HCT116 (cell line): ENCODE measurements around the gene KCNK18. TPM values are rescaled to one million over a fixed set of nuclear protein-coding genes. Genes with fewer than 3 reads are reported as not detected.

Experiments used
- ATAC-seq: fragments of 200-7000 bp; cut with Tn5 transposase; 2 replicates; pipeline ENCODE4 v1.9.1; 2020; ENCODE audit warnings: mild to moderate bottlenecking, moderate library complexity
- BruUV-seq: library from RNA; stranded (reverse); fragments of 400-500 nt; replicated peaks from 2 replicates; lab custom pipeline; 2021; lab: Mats Ljungman, UMichigan
- CTCF ChIA-PET: fragments of 300-600 bp; sonication (Branson Sonifier 250); formaldehyde crosslinking; loops from one replicate; lab custom pipeline; 2021; ENCODE audit warnings: antibody characterized with exemption; lab: Charles Lee
- POLR2A ChIA-PET: fragments of 300-600, 350-600 bp; sonication (Branson Sonifier 250); formaldehyde crosslinking; loops from one replicate; lab custom pipeline; 2021; ENCODE audit warnings: antibody characterized with exemption; lab: Charles Lee
- RAD21 ChIA-PET, 2 experiments: fragments of 300-600 bp; sonication (Branson Sonifier 250); formaldehyde crosslinking; loops; one replicate each; lab custom pipeline; 2023; ENCODE audit warnings: low total read pairs in 2 of 2; ENCODE audit not compliant: uncharacterized antibody in 2 of 2, unreplicated experiment in 2 of 2, low non-redundant PET in 1 of 2; lab: Charles Lee
- DNase-seq: peaks from one replicate; pipeline ENCODE4 v3.0.0-alpha.2; 2010; ENCODE audit warnings: low read depth, low spot score
- H2AFZ ChIP-seq: fragments of 200-600 bp; shearing (Covaris generic), sonication (generic); 2 replicates; pipeline ENCODE4 v1.6.1; 2017; ENCODE audit warnings: low read depth, mixed run types, mixed read lengths, antibody characterized with exemption, low read length; ENCODE audit not compliant: poor library complexity, severe bottlenecking
- H3K27ac ChIP-seq: 2 replicates; pipeline ENCODE4 v1.5.1; 2012; ENCODE audit warnings: low read depth, low read length
- H3K27me3 ChIP-seq: fragments of 200-600 bp; sonication (generic); 2 replicates; pipeline ENCODE4 v1.6.1; 2016; ENCODE audit warnings: mixed run types, low read length, mixed read lengths; ENCODE audit not compliant: insufficient read depth
- H3K36me3 ChIP-seq, 2 experiments: fragments of 200-500 bp in 1 of 2; fragments of 200-600 bp in 1 of 2; sonication (Bioruptor generic) in 1 of 2; sonication (generic) in 1 of 2; 2 replicates each; pipeline versions ENCODE4 v1.5.1 to v1.6.1; 2014 to 2016; ENCODE audit warnings: low read length in 2 of 2, inconsistent platforms in 1 of 2, mixed read lengths in 1 of 2, mixed run types in 1 of 2; ENCODE audit not compliant: insufficient read depth in 2 of 2, control insufficient read depth in 1 of 2
- H3K4me1 ChIP-seq, 2 experiments: fragments of 200-600 bp in 1 of 2; sonication (generic) in 1 of 2; 2 replicates each; pipeline versions ENCODE4 v1.5.1 to v1.6.1; 2012 to 2017; ENCODE audit warnings: low read length in 2 of 2, inconsistent platforms in 1 of 2, mild to moderate bottlenecking in 1 of 2, mixed read lengths in 1 of 2, mixed run types in 1 of 2, moderate library complexity in 1 of 2; ENCODE audit not compliant: insufficient read depth in 2 of 2, control insufficient read depth in 1 of 2
- H3K4me2 ChIP-seq: fragments of 200-600 bp; sonication (generic); 2 replicates; pipeline ENCODE4 v1.6.1; 2017; ENCODE audit warnings: mixed run types, low read length, mixed read lengths
- H3K4me3 ChIP-seq, 2 experiments: fragments of 200-600 bp in 1 of 2; sonication (generic) in 1 of 2; replicated peaks in 1 of 2; 2 replicates each; pipeline ENCODE4 v1.5.1; 2011 to 2016; ENCODE audit warnings: low read length in 2 of 2, control low read depth in 1 of 2, low read depth in 1 of 2, mild to moderate bottlenecking in 1 of 2, mixed read lengths in 1 of 2, mixed run types in 1 of 2
- H3K79me2 ChIP-seq: fragments of 200-600 bp; sonication (generic); 2 replicates; pipeline ENCODE4 v1.6.1; 2017; ENCODE audit warnings: mild to moderate bottlenecking, mixed run types, low read length, moderate library complexity, mixed read lengths; ENCODE audit not compliant: insufficient read depth
- H3K9ac ChIP-seq: fragments of 200-600 bp; sonication (generic); 2 replicates; pipeline ENCODE4 v1.6.1; 2016; ENCODE audit warnings: low read length, mixed read lengths
- H3K9me2 ChIP-seq: fragments of 200-600 bp; sonication (generic), shearing (Covaris generic); 2 replicates; pipeline ENCODE4 v1.6.1; 2017; ENCODE audit warnings: mixed run types, mild to moderate bottlenecking, moderate library complexity; ENCODE audit not compliant: insufficient read depth
- H3K9me3 ChIP-seq, 2 experiments: fragments of 200-500 bp in 1 of 2; fragments of 200-600 bp in 1 of 2; sonication (Bioruptor generic) in 1 of 2; sonication (generic) in 1 of 2; 2 replicates each; pipeline ENCODE4 v1.6.1; 2014 to 2017; ENCODE audit warnings: low read length in 2 of 2, mixed read lengths in 2 of 2, inconsistent platforms in 1 of 2, low read depth in 1 of 2, mild to moderate bottlenecking in 1 of 2, mixed run types in 1 of 2, moderate library complexity in 1 of 2; ENCODE audit not compliant: control insufficient read depth in 1 of 2, insufficient read depth in 1 of 2
- H4K20me1 ChIP-seq: fragments of 200-600 bp; sonication (generic), shearing (Covaris generic); 2 replicates; pipeline ENCODE4 v1.6.1; 2017; ENCODE audit warnings: mixed run types, mild to moderate bottlenecking, moderate library complexity; ENCODE audit not compliant: insufficient read depth
- ATF3 ChIP-seq: IDR thresholded peaks from 2 replicates; pipeline ENCODE4 v1.6.1; 2012
- EGR1 ChIP-seq: IDR thresholded peaks from 2 replicates; pipeline ENCODE4 v1.6.1; 2012; ENCODE audit warnings: low read depth
- ELF1 ChIP-seq: IDR thresholded peaks from 2 replicates; pipeline ENCODE4 v1.6.1; 2012; ENCODE audit warnings: low read depth, borderline replicate concordance
- EZH2 ChIP-seq: fragments of 200-600 bp; sonication (generic); IDR thresholded peaks from 2 replicates; pipeline ENCODE4 v1.6.1; 2017; ENCODE audit warnings: antibody characterized with exemption, mixed run types
- EZH2phosphoT487 ChIP-seq: fragments of 200-600 bp; IDR thresholded peaks from 2 replicates; pipeline ENCODE4 v1.6.1; 2018; ENCODE audit warnings: antibody characterized with exemption, borderline replicate concordance
- POLR2A ChIP-seq: IDR thresholded peaks from 2 replicates; pipeline ENCODE4 v1.7.0; 2011; ENCODE audit warnings: borderline replicate concordance; ENCODE audit not compliant: insufficient read depth, insufficient read length; ENCODE audit errors: extremely low read depth
- SP1 ChIP-seq: IDR thresholded peaks from 2 replicates; pipeline ENCODE4 v1.6.1; 2012; ENCODE audit warnings: low read depth
- YY1 ChIP-seq: IDR thresholded peaks from 2 replicates; pipeline ENCODE4 v1.6.1; 2011; ENCODE audit warnings: low read length, low read depth, moderate library complexity, mild to moderate bottlenecking; ENCODE audit not compliant: insufficient replicate concordance; ENCODE audit errors: extremely low read depth
- ZFX ChIP-seq: fragments of 450-650 bp; IDR thresholded peaks from 2 replicates; pipeline ENCODE4 v1.6.1; 2017
- intact Hi-C: fragments of 100-400 bp; cut with micrococcal nuclease; formaldehyde crosslinking; loops from 2 replicates; pipeline ENCODE4 v1.10.0; 2022
- total RNA-seq: library from RNA; stranded (reverse); gene quantifications from one replicate; pipeline ENCODE4 v1.2.1, GENCODE V29; 2021; ENCODE audit not compliant: unreplicated experiment
- TF ChIP-seq, protein P1 (sequence below): IDR thresholded peaks from 2 replicates; pipeline ENCODE4 v1.6.1; 2012
- TF ChIP-seq, protein P2 (sequence below), 3 experiments: fragments of 200-600 bp in 1 of 3; sonication (generic) in 1 of 3; IDR thresholded peaks in 2 of 3; conservative IDR thresholded peaks in 1 of 3; 2 replicates each; pipeline ENCODE4 v1.5.1; 2012 to 2017; ENCODE audit warnings: low read depth in 2 of 3, low read length in 2 of 3, antibody characterized with exemption in 1 of 3, borderline replicate concordance in 1 of 3, control low read depth in 1 of 3, mild to moderate bottlenecking in 1 of 3, mixed read lengths in 1 of 3, mixed run types in 1 of 3, moderate library complexity in 1 of 3; ENCODE audit not compliant: insufficient read depth in 1 of 3

The KCNK18 gene
- total RNA-seq, 1 experiment from 2014 or later: not detected

DNA sequence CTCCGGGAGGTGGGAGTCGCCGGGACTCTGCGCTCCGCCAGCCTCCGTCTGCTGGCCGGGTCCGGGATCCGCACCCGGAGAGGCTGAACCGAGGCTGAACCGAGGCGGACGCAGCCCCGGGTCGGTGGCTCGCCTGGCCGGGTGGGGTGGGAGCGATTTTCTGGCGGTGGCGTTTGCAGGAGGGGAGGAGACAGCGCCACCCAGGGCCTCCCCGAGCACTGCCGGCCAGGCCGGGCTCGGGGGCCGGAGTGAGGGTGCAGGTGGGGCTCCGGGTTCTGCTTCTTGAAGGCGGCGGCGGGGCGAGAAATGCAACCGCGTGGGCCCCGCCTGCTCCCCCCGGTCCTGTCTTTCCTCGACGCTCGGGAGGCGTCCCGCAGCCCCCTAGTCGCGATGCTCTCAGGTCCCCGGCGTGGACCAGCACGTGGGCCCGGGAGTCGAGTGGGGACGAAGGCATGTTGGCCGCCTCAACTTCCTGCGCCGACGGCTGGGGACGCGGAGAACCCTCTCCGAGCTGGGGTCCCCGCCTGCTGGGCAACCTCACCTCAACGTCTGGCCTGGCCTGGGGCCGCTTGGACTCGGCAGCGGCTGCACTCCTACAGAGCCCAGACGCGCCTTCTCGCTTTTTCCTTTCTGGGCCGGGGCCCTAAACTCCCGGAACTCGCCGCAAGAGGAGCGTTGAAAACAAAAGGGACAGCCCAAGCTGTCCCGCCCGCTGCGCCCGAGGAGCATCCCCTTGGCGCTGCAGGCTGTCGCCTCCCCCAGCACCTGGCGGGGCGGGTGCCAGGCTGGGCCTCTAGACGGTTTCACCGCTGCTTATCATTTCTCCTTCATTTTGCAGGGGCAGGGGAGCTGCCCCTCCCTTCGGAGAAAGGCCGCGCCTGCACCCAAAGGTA lies 34.0 kb upstream of the KCNK18 start:
- H3K27ac ChIP-seq: no peak overlapping the region
- intact Hi-C loops: loop anchor here (5.0 kb wide), 1 partner anchor 521 kb away; no protein-coding TSS in a partner anchor
- CTCF ChIA-PET: interaction anchor here (0.9 to 17.7 kb wide), 3 partner anchors 11 to 364 kb away, joined by 3 to 629 read pairs (median 6); no protein-coding TSS in a partner anchor
- TF ChIP-seq YY1 (no peak), SP1 (no peak), EZH2phosphoT487 (no peak), EGR1 (no peak), ELF1 (no peak), ZFX (no peak), EZH2 (no peak), ATF3 (no peak), POLR2A (no peak)
- TF ChIP-seq, protein P1, sequence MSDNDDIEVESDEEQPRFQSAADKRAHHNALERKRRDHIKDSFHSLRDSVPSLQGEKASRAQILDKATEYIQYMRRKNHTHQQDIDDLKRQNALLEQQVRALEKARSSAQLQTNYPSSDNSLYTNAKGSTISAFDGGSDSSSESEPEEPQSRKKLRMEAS: no peak
- TF ChIP-seq, protein P2, sequence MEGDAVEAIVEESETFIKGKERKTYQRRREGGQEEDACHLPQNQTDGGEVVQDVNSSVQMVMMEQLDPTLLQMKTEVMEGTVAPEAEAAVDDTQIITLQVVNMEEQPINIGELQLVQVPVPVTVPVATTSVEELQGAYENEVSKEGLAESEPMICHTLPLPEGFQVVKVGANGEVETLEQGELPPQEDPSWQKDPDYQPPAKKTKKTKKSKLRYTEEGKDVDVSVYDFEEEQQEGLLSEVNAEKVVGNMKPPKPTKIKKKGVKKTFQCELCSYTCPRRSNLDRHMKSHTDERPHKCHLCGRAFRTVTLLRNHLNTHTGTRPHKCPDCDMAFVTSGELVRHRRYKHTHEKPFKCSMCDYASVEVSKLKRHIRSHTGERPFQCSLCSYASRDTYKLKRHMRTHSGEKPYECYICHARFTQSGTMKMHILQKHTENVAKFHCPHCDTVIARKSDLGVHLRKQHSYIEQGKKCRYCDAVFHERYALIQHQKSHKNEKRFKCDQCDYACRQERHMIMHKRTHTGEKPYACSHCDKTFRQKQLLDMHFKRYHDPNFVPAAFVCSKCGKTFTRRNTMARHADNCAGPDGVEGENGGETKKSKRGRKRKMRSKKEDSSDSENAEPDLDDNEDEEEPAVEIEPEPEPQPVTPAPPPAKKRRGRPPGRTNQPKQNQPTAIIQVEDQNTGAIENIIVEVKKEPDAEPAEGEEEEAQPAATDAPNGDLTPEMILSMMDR (IDR thresholded peaks at IDR 0.05 in 2 of 3, conservative IDR thresholded peaks at IDR 0.05 in 1 of 3; ENCODE audit: borderline replicate concordance in 1 of 3, insufficient read depth in 1 of 3, low read depth in 2 of 3, low read length in 2 of 3): no peak
- TF ChIP-seq, all 23 proteins: peak for 0
- Histone ChIP-seq H3K4me1 (peaks cover 2 to 17% of the 10 kb centered on the region in 2 experiments; a peak in 3 of 4 replicates), H3K4me2 (no peak overlapping the region), H4K20me1 (no peaks in the 10 kb centered on the region), H2AFZ (no peak overlapping the region), H3K27me3 (peaks cover 12% of the 10 kb centered on the region; the same call in 1 of the 2 replicates), H3K9me2 (no peaks in the 10 kb centered on the region), H3K36me3 (no peaks in the 10 kb centered on the region), H3K4me3 (no peak overlapping the region), H3K9me3 (no peaks in the 10 kb centered on the region), H3K9ac (no peak overlapping the region), H3K79me2 (no peaks in the 10 kb centered on the region)
- no TSS peak for BruUV-seq
- ATAC-seq (no peak), DNase-seq (no peak)
- RAD21 ChIA-PET: no interaction called here
- POLR2A ChIA-PET: no interaction called here
